K562 (cell line): ENCODE data around the gene NUP85. TPM values are rescaled to one million over a fixed set of nuclear protein-coding genes. Genes with fewer than 3 reads are reported as not detected.

ENCODE experiments used
- ARHGAP35 ChIP-seq: fragments of 450-650 bp; IDR thresholded peaks from 2 replicates; pipeline ENCODE4 v1.6.1; 2018; ENCODE audit not compliant: partially characterized antibody
- ESRRA ChIP-seq: fragments of 450-650 bp; IDR thresholded peaks from 2 replicates; pipeline ENCODE4 v1.6.1; 2014; ENCODE audit warnings: low read depth, mild to moderate bottlenecking, moderate library complexity, borderline replicate concordance
- HLTF ChIP-seq: fragments of 450-650 bp; IDR thresholded peaks from 2 replicates; pipeline ENCODE4 v1.6.1; 2016
- HOMEZ ChIP-seq: fragments of 250-450 bp; sonication (Bioruptor Pico); IDR thresholded peaks from 2 replicates; pipeline ENCODE4 v1.4.0; 2020; ENCODE audit warnings: mild to moderate bottlenecking, moderate library complexity
- LCOR ChIP-seq: sonication (generic); formaldehyde crosslinking; IDR thresholded peaks from 2 replicates; pipeline ENCODE4 v1.8.0; 2022; ENCODE audit warnings: mild to moderate bottlenecking, missing genetic modification reagents
- NONO ChIP-seq, 2 experiments: fragments of 200-400 bp in 1 of 2; fragments of 450-650 bp in 1 of 2; formaldehyde crosslinking in 1 of 2; IDR thresholded peaks; 2 replicates each; pipeline ENCODE4 v1.6.1; 2017; ENCODE audit warnings: low read depth in 2 of 2, mild to moderate bottlenecking in 2 of 2, moderate library complexity in 2 of 2, low read length in 1 of 2
- RBFOX2 ChIP-seq: fragments of 200-400 bp; formaldehyde crosslinking; IDR thresholded peaks from 2 replicates; pipeline ENCODE4 v1.6.1; 2017; ENCODE audit warnings: low read depth, mild to moderate bottlenecking, low read length, moderate library complexity
- RBM14 ChIP-seq: fragments of 200-400 bp; formaldehyde crosslinking; IDR thresholded peaks from 2 replicates; pipeline ENCODE4 v1.6.1; 2018; ENCODE audit warnings: low read depth, mild to moderate bottlenecking, low read length, moderate library complexity, borderline replicate concordance; ENCODE audit not compliant: insufficient read depth
- SOX6 ChIP-seq: fragments of 450-650 bp; IDR thresholded peaks from 2 replicates; pipeline ENCODE4 v1.6.1; 2014; ENCODE audit warnings: mild to moderate bottlenecking
- ZC3H8 ChIP-seq: fragments of 450-650 bp; IDR thresholded peaks from 2 replicates; pipeline ENCODE4 v1.6.1; 2017
- ZFPM2 ChIP-seq: fragments of 250-450 bp; sonication (Bioruptor Pico); IDR thresholded peaks from 2 replicates; pipeline ENCODE4 v1.5.1; 2022; ENCODE audit warnings: mild to moderate bottlenecking
- ZNF212 ChIP-seq: fragments of 450-650 bp; formaldehyde crosslinking; IDR thresholded peaks from 2 replicates; pipeline ENCODE4 v1.4.0; 2020; ENCODE audit warnings: mild to moderate bottlenecking
- ZNF263 ChIP-seq: sonication (generic); formaldehyde crosslinking; IDR thresholded peaks from 2 replicates; pipeline ENCODE4 v1.8.0; 2022; ENCODE audit warnings: mild to moderate bottlenecking, missing genetic modification reagents, borderline replicate concordance
- polyA plus RNA-seq, 8 experiments: library from polyadenylated mRNA; depleted of rRNA in 4 of 8; stranded (reverse) in 5 of 8; unstranded in 3 of 8; fragments of >200 nt; fragmentation: Nextera tagmentation in 2 of 8; fragmentation: Illumina TruSeq in 1 of 8; extraction: Ambion mirVana in 2 of 8; extraction: Trizol in 1 of 8; gene quantifications; 2 replicates each; pipeline versions ENCODE4 v1.2.1 to v1.2.3, GENCODE V29; 2011 to 2014; ENCODE audit warnings: inconsistent platforms in 1 of 8, missing spikeins in 1 of 8
- total RNA-seq, 7 experiments: library from RNA; depleted of rRNA in 6 of 7; stranded (reverse); fragments of >200 nt in 6 of 7; fragmentation: Illumina TruSeq in 2 of 7; extraction: Trizol in 2 of 7; gene quantifications; 2 replicates each; pipeline versions ENCODE4 v1.2.1 to v1.2.3, GENCODE V29; 2011 to 2021; ENCODE audit warnings: low replicate concordance in 1 of 7
- TF ChIP-seq, protein P1 (sequence below): fragments of 450-650 bp; formaldehyde crosslinking; IDR thresholded peaks from 2 replicates; pipeline ENCODE4 v1.4.0; 2020; ENCODE audit warnings: mild to moderate bottlenecking
- TF ChIP-seq, protein P2 (sequence below): fragments of 450-650 bp; IDR thresholded peaks from one replicate; pipeline ENCODE4 v1.6.1; 2018; ENCODE audit warnings: mild to moderate bottlenecking, moderate library complexity; ENCODE audit not compliant: partially characterized antibody
- TF ChIP-seq, protein P3 (sequence below): fragments of 450-650 bp; formaldehyde crosslinking; conservative IDR thresholded peaks from 2 replicates; pipeline ENCODE4 v1.4.0; 2022; ENCODE audit warnings: mild to moderate bottlenecking, missing genetic modification characterization
- TF ChIP-seq, protein P4 (sequence below): sonication (generic); formaldehyde crosslinking; IDR thresholded peaks from 2 replicates; pipeline ENCODE4 v1.8.1; 2023; ENCODE audit warnings: mild to moderate bottlenecking, missing genetic modification reagents
- TF ChIP-seq, protein P5 (sequence below): sonication (generic); formaldehyde crosslinking; IDR thresholded peaks from 2 replicates; pipeline ENCODE4 v1.9.0; 2022; ENCODE audit warnings: mild to moderate bottlenecking, missing genetic modification reagents

The NUP85 gene
- total and polyA plus RNA-seq, 9 of the 15 experiments (the other 6 are each of a cell fraction or from before 2014, with no cell fraction given), result 50.2 to 177 (median 110) TPM

DNA sequence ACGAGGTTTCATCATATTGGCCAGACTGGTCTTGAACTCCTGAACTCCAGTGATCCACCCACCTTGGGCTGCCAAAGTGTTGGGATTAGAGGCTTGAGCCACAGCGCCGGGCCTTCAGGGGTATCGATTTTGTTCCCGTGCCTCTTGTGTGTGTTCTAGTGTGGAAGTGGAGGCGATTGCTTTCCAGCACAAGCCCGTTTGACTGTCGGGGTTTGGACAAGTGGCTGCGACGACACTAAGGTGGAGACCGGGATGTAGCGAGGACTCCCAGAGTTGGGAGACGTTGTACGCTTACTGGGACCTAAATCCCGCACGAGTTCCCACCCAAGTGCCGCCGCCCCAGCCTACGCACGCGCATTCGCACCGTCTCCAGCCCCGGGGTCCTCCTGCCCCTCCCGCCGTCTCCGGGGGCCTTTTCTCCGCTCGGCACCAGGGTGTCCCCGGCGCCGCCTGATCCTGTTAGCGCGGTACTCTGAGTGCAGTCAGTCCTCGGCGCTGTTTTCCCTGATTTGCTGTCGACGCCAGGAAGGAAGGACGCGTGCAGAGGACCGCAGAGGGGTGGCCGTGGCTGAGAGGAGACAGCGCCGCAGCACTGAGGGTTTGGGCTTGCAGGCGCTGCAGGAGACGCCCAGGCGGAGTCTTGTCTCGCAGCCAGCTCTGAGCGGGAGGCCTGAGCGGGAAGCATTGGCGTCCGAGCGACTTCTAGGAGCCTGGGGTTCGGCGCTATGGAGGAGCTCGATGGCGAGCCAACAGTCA is at the start of gene NUP85 (continued):
- TF ChIP-seq, protein P1, sequence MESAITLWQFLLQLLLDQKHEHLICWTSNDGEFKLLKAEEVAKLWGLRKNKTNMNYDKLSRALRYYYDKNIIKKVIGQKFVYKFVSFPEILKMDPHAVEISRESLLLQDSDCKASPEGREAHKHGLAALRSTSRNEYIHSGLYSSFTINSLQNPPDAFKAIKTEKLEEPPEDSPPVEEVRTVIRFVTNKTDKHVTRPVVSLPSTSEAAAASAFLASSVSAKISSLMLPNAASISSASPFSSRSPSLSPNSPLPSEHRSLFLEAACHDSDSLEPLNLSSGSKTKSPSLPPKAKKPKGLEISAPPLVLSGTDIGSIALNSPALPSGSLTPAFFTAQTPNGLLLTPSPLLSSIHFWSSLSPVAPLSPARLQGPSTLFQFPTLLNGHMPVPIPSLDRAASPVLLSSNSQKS (CRISPR knock-in tag), result no peak
- TF ChIP-seq HLTF, result 0 out of 2 replicates have a peak, but pooled peaks have one; percentile 16
- 0 out of 2 replicates have a peak, but pooled peaks have one; percentile 41 for TF ChIP-seq ESRRA
- 0 out of 2 replicates have a peak, but pooled peaks have one; percentile 52 for TF ChIP-seq LCOR
- peak; percentile 95 for TF ChIP-seq RBFOX2
- TF ChIP-seq, protein P2, sequence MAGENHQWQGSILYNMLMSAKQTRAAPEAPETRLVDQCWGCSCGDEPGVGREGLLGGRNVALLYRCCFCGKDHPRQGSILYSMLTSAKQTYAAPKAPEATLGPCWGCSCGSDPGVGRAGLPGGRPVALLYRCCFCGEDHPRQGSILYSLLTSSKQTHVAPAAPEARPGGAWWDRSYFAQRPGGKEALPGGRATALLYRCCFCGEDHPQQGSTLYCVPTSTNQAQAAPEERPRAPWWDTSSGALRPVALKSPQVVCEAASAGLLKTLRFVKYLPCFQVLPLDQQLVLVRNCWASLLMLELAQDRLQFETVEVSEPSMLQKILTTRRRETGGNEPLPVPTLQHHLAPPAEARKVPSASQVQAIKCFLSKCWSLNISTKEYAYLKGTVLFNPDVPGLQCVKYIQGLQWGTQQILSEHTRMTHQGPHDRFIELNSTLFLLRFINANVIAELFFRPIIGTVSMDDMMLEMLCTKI, result no peak
- TF ChIP-seq, protein P3, sequence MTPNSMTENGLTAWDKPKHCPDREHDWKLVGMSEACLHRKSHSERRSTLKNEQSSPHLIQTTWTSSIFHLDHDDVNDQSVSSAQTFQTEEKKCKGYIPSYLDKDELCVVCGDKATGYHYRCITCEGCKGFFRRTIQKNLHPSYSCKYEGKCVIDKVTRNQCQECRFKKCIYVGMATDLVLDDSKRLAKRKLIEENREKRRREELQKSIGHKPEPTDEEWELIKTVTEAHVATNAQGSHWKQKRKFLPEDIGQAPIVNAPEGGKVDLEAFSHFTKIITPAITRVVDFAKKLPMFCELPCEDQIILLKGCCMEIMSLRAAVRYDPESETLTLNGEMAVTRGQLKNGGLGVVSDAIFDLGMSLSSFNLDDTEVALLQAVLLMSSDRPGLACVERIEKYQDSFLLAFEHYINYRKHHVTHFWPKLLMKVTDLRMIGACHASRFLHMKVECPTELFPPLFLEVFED (CRISPR knock-in tag), result 0 out of 2 replicates have a peak, but pooled peaks have one; percentile 28
- 0 out of 4 replicates have a peak, but pooled peaks of 1 of the 2 experiments have one; percentile 4 for TF ChIP-seq NONO (IDR thresholded peaks at IDR 0.05; ENCODE audit: low read depth in 2 of 2, low read length in 1 of 2)
- TF ChIP-seq, protein P4, sequence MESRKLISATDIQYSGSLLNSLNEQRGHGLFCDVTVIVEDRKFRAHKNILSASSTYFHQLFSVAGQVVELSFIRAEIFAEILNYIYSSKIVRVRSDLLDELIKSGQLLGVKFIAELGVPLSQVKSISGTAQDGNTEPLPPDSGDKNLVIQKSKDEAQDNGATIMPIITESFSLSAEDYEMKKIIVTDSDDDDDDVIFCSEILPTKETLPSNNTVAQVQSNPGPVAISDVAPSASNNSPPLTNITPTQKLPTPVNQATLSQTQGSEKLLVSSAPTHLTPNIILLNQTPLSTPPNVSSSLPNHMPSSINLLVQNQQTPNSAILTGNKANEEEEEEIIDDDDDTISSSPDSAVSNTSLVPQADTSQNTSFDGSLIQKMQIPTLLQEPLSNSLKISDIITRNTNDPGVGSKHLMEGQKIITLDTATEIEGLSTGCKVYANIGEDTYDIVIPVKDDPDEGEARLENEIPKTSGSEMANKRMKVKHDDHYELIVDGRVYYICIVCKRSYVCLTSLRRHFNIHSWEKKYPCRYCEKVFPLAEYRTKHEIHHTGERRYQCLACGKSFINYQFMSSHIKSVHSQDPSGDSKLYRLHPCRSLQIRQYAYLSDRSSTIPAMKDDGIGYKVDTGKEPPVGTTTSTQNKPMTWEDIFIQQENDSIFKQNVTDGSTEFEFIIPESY (CRISPR knock-in tag), result no peak; the same call in 1 of the 2 replicates
- peak; percentile 35; the same call in 1 of the 2 replicates for TF ChIP-seq ZNF263 (CRISPR knock-in tag)
- TF ChIP-seq ZNF212 (CRISPR knock-in tag), result peak; percentile 28; the same call in 1 of the 2 replicates
- TF ChIP-seq SOX6, result peak; percentile 38; the same call in 1 of the 2 replicates
- no peak for TF ChIP-seq ARHGAP35
- no peak for TF ChIP-seq ZFPM2 (CRISPR knock-in tag)
- TF ChIP-seq, protein P5, sequence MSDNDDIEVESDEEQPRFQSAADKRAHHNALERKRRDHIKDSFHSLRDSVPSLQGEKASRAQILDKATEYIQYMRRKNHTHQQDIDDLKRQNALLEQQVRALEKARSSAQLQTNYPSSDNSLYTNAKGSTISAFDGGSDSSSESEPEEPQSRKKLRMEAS (CRISPR knock-in tag), result peak; percentile 67; the same call in 1 of the 2 replicates
- no peak for TF ChIP-seq RBM14
- TF ChIP-seq ZC3H8, result no peak
- 0 out of 2 replicates have a peak, but pooled peaks have one; percentile 50 for TF ChIP-seq HOMEZ
